ENCODE results near the gene SCFD1. TPM values are rescaled to one million over a fixed set of nuclear protein-coding genes. Genes with fewer than 3 reads are reported as not detected.
"Not testable (repeated sequence)": the region's sequence is repeated elsewhere in the genome, so short reads cannot be mapped to it uniquely, and the experiment has no call there.

The SCFD1 gene
- total RNA-seq, 1 donor from 2014 or later = 84.7 TPM

DNA sequence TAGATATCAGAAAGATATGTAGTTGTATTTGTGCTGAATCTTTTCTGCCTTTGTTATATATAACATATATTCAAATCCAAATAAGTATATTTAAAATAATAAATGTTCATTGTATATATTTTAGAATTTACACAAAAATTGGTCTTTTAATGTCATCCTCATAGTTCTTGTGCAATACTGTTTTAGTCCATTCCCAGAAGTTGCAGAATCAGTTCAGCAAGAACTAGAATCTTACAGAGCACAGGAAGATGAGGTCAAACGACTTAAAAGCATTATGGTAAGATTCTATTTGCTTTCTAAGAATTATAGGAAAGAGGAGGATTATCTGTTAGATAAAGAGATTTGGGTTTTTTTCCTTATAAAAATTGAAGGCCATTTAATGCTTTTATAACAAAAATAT is 51.0 kb downstream of the SCFD1 start:
- no peak for DNase-seq (ENCODE audit: low spot score)

DNA sequence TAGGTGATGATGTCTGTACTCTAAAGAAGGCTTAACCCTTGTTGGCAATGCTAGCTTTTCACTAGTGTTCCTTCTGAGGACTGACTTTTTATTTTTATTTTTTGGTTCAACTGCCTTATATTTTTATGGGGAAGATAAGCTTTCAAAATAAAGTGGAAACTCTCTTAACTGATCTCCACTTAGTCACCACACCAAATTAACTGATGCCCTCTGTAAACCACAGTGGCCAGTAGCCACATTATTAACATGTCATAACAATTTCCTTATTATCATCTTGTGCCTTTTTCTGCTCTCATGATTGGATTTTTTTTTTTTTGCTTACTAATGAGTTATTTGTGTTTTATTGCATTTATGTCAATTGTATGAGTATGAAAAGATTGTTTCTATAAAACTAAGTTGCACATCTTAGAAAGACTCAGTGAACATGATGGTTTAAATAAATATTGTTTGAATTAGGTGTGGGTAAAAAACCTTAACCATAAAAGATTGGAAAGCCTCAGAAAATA is 56.9 kb downstream of the SCFD1 start:
- DNase-seq (ENCODE audit: low spot score) = no peak

DNA sequence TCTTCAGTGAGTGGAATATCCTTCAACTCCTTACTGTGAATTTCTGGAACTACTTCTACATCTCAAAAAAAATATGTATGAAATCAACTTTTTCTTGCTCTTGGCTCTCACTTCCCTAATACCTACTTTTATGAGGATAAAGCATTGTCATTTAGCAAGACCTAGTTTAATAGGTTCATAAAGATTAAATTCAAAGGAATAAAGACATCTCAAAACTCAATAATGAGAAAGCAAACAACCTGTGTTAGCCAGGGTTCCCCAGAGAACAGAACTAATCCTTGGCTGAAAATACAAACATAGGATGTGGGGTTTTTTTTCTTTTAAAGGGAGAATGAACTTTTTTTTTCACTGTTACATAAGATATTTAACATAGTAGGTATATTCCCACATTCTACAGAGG is 57.9 kb downstream of the SCFD1 start:
- DNase-seq (ENCODE audit: low spot score) = no peak

DNA sequence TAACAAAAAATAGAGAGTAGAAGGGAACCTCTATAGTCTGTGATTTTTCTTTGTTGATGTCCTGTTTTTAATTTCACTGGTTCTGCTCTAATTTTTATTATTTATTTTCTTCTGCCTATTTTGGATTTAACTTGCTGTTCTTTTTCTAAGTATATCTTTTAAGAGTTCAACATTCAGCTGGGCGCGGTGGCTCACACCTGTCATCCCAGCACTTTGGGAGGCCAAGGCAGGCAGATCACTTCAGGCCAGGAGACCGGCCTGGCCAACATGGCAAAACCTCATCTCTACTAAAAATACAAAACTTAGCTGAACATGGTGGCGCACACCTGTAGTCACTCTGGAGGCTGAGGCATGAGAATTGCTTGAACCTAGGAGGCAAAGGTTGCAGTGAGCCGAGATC is 58.7 kb downstream of the SCFD1 start:
- not testable (repeated sequence) for DNase-seq (ENCODE audit: low spot score)

DNA sequence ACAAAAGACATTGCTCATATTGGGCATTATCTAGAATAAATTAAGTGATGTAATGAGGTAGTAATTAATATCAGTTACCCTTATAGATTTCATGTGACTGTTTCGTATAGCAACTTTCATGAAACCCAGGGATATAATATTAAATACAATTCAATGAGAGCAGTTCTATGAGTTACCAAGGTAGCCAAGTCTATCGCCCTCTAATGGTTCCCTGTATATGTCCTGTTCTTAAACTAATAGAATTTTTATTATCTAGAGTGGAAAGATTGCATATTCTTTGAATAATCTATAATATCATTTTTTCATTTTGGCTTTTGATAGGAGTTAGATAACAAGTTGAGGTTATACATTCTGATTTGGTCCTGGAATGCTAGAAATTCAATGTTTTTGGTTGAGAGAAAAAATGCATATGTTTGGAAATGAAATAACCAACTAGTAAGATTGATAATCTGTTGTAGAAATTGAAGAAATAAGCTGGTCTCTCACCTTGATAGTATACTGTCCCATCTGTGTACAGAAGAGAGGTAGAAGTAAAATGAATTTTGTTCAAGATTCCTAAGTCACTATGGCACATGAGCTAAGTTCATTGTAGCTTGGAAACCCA is 59.7 kb downstream of the SCFD1 start:
- no peak for DNase-seq (ENCODE audit: low spot score)

DNA sequence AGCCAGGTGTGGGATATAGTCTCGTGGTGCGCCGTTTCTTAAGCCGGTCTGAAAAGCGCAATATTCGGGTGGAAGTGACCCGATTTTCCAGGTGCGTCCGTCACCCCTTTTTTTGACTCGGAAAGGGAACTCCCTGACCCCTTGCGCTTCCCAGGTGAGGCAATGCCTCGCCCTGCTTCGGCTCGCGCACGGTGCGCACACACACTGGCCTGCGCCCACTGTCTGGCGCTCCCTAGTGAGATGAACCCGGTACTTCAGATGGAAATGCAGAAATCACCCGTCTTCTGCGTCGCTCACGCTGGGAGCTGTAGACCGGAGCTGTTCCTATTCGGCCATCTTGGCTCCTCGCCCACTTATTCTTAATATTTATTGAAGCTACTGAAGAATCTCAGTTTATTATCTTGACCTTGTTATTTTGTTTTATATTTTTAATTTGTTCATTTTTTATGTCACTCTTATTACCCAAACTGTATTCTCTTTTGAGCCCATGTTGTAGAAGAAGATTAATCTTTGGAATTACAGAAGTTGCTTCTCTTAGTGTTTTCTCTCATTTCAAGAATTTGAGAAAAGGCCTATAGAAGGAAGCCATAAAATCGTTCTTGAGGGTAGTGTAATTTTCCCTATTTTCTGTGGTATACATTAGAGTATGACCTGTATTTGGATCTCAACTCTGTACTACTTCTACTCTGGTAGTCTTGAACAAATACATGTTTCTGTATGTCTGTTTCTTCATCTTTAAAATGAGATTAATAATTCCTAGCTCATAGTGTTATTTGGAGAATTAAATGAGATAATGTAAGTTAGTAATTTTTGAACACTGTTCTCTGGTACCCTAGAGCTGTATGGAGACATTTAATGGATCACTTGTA is 68.6 kb downstream of the SCFD1 start:
- DNase-seq (ENCODE audit: low spot score) = not testable (repeated sequence)

DNA sequence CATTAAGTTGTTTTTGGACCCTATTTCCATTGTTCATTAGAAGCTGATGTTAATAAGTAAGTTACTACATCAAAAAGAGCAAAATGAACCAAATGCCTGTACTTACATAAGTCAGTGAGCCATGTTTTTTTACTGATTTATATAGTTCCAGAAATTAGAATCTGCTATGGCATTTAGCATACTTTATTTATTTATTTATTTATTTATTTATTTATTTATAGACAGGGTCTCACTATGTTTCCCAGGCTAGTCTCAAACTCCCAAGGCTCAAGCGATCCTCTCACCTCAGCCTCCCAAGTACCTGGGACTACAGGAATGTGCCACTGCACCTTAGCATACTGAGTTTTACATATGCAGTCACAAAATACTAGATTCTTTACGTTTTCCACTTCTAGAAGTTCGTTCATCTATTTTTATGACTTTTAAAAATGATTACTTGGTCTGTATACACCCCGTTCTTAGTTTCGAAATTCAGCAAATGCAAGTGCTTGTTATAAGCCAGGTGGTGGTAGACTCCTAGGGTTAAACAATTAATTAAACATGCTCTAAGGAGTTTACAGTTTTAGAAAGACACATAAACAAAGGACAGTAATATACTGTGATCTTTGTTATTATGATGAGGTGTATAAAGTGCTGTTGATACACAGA is 69.8 kb downstream of the SCFD1 start:
- DNase-seq (ENCODE audit: low spot score) = no peak

DNA sequence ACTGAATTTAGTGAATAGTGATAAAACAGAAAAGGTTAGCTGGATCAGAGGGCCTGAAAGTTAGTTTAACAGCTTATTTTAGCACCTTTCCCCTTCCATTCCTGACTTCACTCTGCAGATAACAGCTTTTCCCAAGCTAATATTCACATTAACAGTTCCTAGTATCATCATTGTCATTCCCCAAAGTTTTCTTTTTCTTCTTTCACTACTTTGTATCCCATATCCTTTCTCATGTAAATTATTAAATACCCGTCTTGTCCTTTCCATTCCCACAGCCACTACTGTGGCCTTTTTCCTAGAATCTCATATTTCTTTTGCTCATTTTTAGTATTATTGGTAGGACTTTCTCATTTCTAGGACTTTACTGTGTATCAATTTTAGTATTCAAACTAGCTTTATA is 70.5 kb downstream of the SCFD1 start:
- DNase-seq (ENCODE audit: low spot score) = no peak

DNA sequence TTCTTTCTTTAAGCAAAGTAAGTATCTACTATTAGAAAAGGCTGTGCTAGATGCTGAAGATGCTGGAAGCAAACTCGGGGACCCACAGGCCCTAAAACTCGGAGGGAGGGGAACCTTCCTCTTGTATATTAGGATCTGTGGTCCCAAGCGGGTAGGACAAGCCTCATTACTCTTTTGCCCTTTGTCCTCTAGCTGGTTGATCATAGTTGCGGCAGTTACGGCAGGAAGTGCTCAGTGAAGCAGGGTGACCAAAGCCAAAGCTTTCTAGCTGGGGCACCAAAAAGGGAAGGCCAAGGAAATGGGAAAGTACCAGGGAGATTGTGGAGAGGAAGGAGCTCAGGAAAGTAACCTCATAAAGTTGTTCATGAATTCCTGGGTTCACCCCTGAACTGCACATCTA is 76.3 kb downstream of the SCFD1 start:
- DNase-seq (ENCODE audit: low spot score) = no peak

DNA sequence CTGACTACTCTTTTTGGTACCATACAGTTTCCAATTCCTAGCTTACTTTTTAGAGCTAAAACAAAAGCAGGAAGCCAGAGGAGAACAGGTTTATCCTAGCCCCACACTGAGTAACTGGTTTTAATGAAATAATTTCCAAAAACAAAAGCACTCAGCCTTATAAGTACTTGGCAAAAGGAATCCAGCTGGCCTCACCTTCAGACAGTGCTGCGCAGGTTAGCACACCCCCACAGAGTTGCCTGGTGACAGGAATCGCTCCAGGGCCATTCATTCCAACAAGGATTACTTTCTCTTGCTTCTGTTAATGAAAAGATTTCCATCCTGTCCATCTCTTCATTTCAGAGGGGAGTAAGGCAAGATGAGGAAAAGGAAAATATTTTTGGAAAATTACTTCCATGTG is 84.6 kb downstream of the SCFD1 start:
- DNase-seq (ENCODE audit: low spot score) = no peak

DNA sequence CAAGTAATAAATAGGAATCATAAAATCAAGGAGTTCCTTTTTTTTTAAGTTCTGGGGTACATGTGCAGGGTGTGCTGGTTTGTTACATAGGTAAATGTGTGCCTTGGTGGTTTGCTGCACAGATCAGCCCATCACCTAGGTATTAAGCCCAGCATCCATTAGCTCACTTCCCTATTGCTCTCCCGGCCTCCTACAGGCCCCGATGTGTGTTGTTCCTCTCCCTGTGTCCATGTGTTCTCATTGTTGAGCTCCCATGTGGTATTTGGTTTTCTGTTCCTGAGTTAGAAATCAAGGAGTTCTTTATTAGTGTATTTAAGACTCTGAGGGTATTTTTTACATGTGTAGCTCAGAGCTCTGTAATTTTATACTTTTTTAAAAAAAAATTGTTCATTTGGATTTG is 86.0 kb downstream of the SCFD1 start:
- no peak for DNase-seq (ENCODE audit: low spot score)

DNA sequence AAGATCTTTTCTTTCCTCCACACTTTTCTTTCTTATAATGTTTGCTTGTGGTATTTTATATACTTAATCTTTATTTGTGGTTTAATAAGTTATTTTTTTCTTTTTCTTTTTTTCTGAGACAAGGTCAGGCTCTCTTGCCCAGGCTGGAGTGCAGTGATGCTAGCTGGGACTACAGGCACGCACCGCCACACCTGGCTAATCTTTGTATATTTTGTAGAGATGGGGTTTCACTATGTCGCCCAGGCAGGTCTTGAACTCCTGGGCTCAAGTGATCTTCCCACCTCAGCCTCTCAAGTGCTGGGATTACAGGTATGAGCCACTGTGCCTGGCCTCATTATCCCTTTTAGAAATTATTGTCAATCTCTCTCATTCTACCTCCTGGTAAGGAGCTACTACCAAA is 87.1 kb downstream of the SCFD1 start:
- no peak for DNase-seq (ENCODE audit: low spot score)

DNA sequence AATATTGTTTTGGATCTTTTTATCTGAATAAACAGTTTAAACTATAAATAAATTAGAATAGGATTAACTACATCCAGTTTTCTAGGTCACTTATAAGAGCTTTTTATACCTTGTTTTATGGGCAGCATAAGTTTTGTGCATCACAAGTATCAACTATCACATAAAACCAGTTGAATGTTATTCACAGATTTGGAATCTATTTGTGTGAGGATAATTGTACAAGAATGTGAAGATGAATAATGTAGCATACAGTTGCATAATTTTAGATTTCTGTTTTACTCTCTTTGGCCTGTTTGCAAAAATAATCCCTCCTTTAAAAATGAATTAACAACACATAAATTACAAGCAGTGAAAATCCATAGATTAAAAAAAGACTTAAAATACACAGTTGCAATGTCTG is 88.8 kb downstream of the SCFD1 start:
- no peak for DNase-seq (ENCODE audit: low spot score)

DNA sequence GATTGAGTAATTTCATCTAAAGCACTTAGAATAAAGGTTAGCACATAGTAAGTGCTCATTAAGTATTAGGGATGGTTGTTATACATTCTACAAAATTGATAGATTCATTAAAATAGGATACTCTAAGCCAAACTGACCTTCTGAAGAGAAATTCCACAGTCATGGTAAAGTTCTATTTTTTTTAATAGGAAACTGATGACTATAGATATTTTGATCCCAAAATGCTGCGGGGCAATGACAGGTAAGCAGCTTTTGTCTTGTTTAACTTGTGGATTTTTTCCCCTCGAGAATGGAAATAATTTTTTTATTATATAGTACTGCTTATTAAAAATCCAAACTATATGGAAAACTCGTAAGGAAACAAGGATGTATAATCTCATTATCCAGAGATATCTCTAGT is 97.0 kb downstream of the SCFD1 start:
- DNase-seq (ENCODE audit: low spot score) = no peak

DNA sequence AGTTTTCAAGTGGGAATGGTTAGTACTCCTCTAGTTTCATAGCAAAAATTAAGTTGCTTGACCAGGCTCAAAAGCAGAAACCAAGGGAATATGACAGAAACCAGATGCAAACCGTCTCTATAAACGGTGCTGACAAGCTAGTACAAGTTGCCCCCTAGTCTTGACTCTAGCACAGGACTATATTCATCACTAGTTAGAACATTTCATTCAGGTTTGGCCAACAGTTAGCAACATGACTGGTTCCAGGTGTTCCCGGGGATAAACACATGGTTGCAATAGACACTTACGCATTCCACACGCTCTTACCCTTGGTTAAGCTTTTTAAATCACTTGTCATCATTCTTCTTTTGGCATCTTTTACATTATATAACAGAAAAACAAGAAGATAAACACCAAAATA is 103.6 kb downstream of the SCFD1 start:
- DNase-seq (ENCODE audit: low spot score) = no peak

DNA sequence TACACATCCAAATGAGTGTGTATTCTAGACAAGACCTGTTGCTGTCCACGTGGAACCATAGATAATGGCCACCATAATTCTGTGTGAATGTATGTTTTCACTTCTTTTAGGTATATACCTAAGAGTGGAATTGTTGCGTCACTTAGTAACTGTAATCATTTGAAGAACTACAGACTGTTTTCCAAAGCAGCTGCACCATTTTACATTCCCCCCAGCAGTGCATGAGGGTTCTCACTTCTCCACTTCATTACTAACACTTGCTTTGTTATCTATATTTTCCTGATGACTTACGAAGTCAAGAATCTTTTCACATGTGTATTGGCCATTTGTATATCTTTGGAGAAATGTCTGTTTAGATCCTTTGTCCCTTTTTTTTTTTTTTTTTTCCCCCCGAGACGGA is 106.4 kb downstream of the SCFD1 start:
- DNase-seq (ENCODE audit: low spot score) = no peak

DNA sequence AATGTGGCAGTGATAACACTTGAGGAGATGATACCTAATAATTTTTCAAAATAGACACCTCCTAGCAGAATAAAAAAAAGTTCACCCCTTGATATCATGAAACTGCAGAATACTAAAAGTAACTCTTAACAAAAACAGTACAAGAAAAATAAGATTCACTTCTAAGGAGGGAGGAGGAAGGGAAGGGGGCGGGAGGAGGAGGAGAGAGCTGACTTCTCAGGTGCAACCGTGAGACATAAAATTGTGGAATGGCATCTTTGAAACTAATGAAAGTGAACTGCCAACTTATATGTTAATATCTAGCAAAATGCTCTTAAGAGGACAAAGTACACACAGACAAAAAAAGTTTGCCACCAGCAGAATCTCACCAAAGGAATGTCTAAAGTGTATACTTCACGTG is 115.8 kb downstream of the SCFD1 start:
- no peak for DNase-seq (ENCODE audit: low spot score)

DNA sequence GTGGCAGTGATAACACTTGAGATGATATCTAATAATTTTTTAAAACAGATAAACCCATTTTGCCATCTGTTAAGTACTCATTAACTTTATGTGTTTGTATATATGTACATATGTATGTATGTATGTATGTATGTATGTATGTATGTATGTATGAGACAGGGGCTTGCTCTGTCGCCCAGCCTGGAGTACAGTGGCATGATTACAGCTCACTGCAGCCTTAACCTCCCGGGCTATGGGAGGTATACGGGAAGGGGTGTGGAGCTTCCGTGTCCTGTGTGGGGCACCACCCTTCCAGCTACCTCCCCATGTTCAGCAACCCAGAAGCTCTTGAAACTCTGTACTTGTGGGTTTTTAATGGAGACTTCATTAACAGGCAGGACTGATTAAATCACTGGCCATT is 116.9 kb downstream of the SCFD1 start:
- no peak for DNase-seq (ENCODE audit: low spot score)

DNA sequence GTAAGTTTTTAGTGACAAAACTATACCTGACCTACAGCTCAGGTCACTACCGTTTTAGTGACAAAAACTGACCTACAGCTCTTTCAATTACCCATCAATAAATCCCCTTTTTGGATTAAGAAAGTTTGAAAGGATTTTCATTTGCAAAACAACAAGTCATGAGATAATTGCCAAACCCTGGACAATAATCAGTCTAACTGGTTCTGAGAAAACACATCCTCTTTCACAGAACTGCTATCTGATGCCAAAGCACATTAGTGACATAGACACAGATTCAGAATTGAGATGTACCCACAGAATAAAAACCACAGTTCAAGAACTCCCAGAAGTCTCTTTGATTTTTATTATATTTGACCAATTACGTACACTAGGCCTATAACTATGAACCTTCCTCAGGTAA is 126.2 kb downstream of the SCFD1 start:
- no peak for DNase-seq (ENCODE audit: low spot score)

DNA sequence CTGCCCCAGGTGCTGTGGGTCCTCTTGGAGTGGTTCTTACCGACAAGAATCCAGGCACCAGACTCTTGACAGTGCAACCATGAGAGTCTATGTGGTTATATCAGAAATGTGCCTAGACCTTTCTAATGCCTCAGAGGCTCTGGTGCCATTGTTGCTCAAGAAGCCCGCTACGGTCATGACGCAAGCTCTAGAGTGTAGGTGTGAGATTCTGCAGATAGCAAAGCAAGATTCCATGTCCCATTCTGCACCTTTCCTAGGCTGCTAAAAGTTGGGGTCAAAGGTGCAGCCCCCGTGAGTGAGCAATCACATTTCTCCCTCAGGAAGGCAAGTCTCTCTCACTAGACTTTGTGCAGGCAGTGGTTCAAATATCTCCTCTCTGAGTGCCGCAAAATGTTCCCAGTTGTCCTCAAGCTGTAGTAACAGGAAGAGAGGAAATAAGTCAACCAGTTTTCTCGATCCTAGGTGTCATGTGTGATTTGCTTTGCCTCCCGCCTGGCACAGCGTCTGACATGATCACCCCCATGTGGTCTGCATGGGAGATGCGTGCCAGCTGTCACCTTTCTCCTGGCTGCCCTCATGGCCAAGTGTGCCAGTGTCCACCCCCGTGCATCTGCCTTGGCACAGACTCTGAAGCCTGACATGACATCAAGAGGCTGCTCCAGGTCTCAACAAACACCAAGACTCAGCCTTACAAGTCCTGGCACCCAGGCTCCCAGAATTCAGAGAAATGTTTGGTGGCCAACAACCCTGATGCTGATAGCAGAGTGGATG is 129.7 kb downstream of the SCFD1 start:
- no peak for DNase-seq (ENCODE audit: low spot score)

DNA sequence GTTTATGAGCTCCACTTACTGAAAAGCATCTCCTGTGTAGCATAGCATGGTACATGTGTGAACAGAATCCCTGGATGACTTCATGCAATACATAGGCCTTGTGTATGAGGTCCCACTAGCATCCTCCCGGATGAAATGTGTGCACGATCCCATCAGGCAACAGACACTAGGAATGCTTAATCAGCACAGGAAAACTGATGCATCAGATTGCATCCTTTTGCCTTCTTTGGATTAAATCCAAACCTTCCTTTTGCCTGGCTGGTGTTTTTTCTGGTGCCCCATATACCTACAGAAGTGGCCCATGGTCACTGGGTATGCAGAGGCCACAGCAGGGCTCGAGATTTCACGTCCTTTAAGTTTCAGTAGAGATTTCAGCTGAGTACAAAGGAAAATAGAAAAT is 131.3 kb downstream of the SCFD1 start:
- no peak for DNase-seq (ENCODE audit: low spot score)

DNA sequence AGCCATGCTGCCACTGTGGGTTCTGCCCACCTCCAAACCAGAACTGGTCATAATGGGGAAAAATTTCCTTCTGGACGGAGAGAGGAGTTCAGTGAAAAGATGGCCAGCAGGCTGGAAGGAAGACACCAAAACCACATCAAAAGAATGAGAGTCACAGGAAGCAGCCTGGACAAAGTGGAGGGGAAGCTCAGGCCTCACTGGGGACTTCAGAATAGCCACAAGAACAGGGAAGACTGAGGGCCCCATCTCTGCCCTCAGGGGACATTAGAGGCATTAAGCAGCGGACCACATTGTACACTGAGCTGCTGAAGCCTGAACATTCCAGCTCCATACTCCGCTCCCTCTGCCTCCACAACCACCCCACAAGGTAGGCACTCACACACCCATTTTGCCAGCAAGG is 132.7 kb downstream of the SCFD1 start:
- no peak for DNase-seq (ENCODE audit: low spot score)
